Body of pancreas (tissue), 4 donors: ENCODE measurements around the gene SGO1.

Experiments
- CTCF ChIP-seq, 7 experiments: fragments of 450-650 bp in 4 of 7; fragments of 200-600 bp in 3 of 7; sonication (generic) in 3 of 7; IDR thresholded peaks; one replicate each; pipeline ENCODE4 v1.5.1; 2016 to 2019; ENCODE audit warnings: antibody characterized with exemption in 7 of 7
- POLR2A ChIP-seq, 3 donors: fragments of 450-650 bp; IDR thresholded peaks; one replicate each; pipeline ENCODE4 v1.6.1; 2016; ENCODE audit warnings: antibody characterized with exemption in 3 of 3, mild to moderate bottlenecking in 2 of 3

DNA sequence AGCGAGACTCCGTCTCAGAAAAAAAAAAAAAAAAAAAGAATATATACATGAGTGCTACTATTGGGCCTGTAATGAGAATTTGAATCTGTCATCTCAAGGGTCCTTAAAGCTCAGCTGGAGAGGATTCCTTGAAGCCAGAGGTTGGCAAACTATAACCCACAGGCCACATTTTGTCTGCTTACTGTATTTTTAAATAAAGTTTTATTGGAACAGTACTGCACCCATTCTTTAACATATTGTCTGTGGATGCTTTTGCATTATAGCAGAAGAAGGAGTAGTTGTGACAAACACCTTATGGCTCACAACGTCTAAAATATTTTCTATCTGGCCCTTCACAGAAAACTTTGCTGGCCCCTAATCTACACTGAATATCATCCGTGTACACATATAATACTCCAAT is 60.7 kb downstream of the SGO1 start:
- TF ChIP-seq CTCF (IDR thresholded peaks at IDR 0.05) (no peak), POLR2A (IDR thresholded peaks at IDR 0.05) (no peak)
